GM12864 (cell line): ENCODE measurements around the gene GADD45GIP1.

ENCODE experiments used
- DNase-seq: peaks from one replicate; pipeline ENCODE4 v3.0.0-alpha.2; 2011; ENCODE audit warnings: low read depth
- H3K4me3 ChIP-seq: 2 replicates; pipeline ENCODE4 v1.5.1; 2011; ENCODE audit warnings: mild to moderate bottlenecking, low read depth, low read length, control low read depth
- CTCF ChIP-seq: IDR thresholded peaks from 2 replicates; pipeline ENCODE4 v1.5.1; 2011; ENCODE audit warnings: low read depth, mild to moderate bottlenecking, moderate library complexity, low read length, control low read depth, inconsistent platforms; ENCODE audit errors: missing control alignments

GADD45GIP1 gene

GRCh38 chr19:12956446-12957388 lies at the start of gene GADD45GIP1:
TSS of gene GADD45GIP1 (minus strand) at chr19:12957223. CDS start at chr19:12957212, 11 bp downstream.
- peak within 1 kb of the TSS; percentile 64 for H3K4me3 ChIP-seq
- no peak for DNase-seq
- no peak for TF ChIP-seq CTCF

- H3K4me3 ChIP-seq: no peak overlapping the region
- DNase-seq: no peak
- no peak for TF ChIP-seq CTCF
Measured at GRCh38 chr19:13005861-13006370, 48.9 kb upstream of the GADD45GIP1 start.

GRCh38 chr19:13005253-13005652 lies 48.2 kb upstream of the GADD45GIP1 start:
- no peak overlapping the region for H3K4me3 ChIP-seq
- TF ChIP-seq CTCF: no peak
- DNase-seq: no peak

GRCh38 chr19:13004273-13004672 lies 47.2 kb upstream of the GADD45GIP1 start:
- DNase-seq: no peak

GRCh38 chr19:13003081-13003480 lies 46.1 kb upstream of the GADD45GIP1 start:
- DNase-seq: no peak
- TF ChIP-seq CTCF: no peak
- no peak overlapping the region for H3K4me3 ChIP-seq

More at GRCh38 chr19:13004273-13004672, 47.2 kb upstream of the GADD45GIP1 start:
- TF ChIP-seq CTCF: no peak
- H3K4me3 ChIP-seq: no peak overlapping the region

GRCh38 chr19:13002166-13002898 lies 45.3 kb upstream of the GADD45GIP1 start:
- TF ChIP-seq CTCF: no peak
- no peak for DNase-seq
- no peak overlapping the region for H3K4me3 ChIP-seq
